HepG2 (cell line): Measurements from ENCODE around the gene FCER1A. TPM values are rescaled to one million over a fixed set of nuclear protein-coding genes. Genes with fewer than 3 reads are reported as not detected.

ENCODE experiments used
- ATAC-seq: fragments of 200-7000 bp; cut with Tn5 transposase; 3 replicates; pipeline ENCODE4 v1.9.1; 2020; ENCODE audit warnings: mild to moderate bottlenecking, moderate library complexity
- BruUV-seq: library from RNA; stranded (reverse); fragments of 400-500 nt; replicated peaks from 2 replicates; lab custom pipeline; 2021; lab: Mats Ljungman, UMichigan
- CTCF ChIA-PET: fragments of 300-600 bp; formaldehyde crosslinking; extraction: SDS; loops from one replicate; lab custom pipeline; 2021; ENCODE audit warnings: low total read pairs, inconsistent platforms, low intra/inter-chr PET ratio; lab: Yijun Ruan, JAX
- POLR2A ChIA-PET: fragments of 350-600 bp; sonication (Branson Sonifier 250); formaldehyde crosslinking; loops from one replicate; lab custom pipeline; 2020; ENCODE audit warnings: antibody characterized with exemption, inconsistent platforms; lab: Yijun Ruan, JAX
- DNase-seq: peaks from one replicate; pipeline ENCODE4 v3.0.0-alpha.2; 2015; ENCODE audit warnings: low spot score
- FAIRE-seq: peaks from 3 replicates; lab custom pipeline; 2011; peaks lifted over from hg19 to GRCh38; lab: Jason Lieb, UNC
- H2AFZ ChIP-seq: one replicate; pipeline ENCODE4 v1.6.1; 2011; ENCODE audit warnings: low read length, inconsistent platforms
- H3K27ac ChIP-seq: fragments of 300-600 bp; 3 replicates; pipeline ENCODE4 v1.8.0; 2011; ENCODE audit warnings: mixed run types, mild to moderate bottlenecking, mixed read lengths, low read length, inconsistent platforms; ENCODE audit not compliant: insufficient read depth; ENCODE audit errors: extremely low read length
- H3K27me3 ChIP-seq, 2 experiments: fragments of 200-600 bp in 1 of 2; 2 replicates in 1 of 2; 3 replicates in 1 of 2; pipeline versions ENCODE4 v1.6.0 to v1.8.0; 2011; ENCODE audit warnings: low read length in 2 of 2, mild to moderate bottlenecking in 2 of 2, moderate library complexity in 2 of 2, inconsistent platforms in 1 of 2; ENCODE audit not compliant: insufficient read depth in 2 of 2, control insufficient read depth in 1 of 2
- H3K36me3 ChIP-seq, 2 experiments: fragments of 200-600 bp in 1 of 2; replicated peaks in 1 of 2; 2 replicates in 1 of 2; 3 replicates in 1 of 2; pipeline versions ENCODE4 v1.5.1 to v1.8.0; 2011; ENCODE audit warnings: low read length in 2 of 2, inconsistent platforms in 1 of 2; ENCODE audit not compliant: insufficient read depth in 2 of 2, control insufficient read depth in 1 of 2
- H3K4me1 ChIP-seq: 2 replicates; pipeline ENCODE4 v1.5.1; 2012; ENCODE audit warnings: low read length, inconsistent platforms; ENCODE audit not compliant: insufficient read depth
- H3K4me2 ChIP-seq: 2 replicates; pipeline ENCODE4 v1.6.0; 2011; ENCODE audit warnings: low read depth, low read length, inconsistent platforms
- H3K4me3 ChIP-seq, 3 experiments: fragments of 200-600 bp in 1 of 3; sonication (generic), shearing (Covaris generic) in 1 of 3; replicated peaks in 1 of 3; 2 replicates each; pipeline ENCODE4 v1.5.1; 2011 to 2016; ENCODE audit warnings: low read length in 3 of 3, inconsistent platforms in 2 of 3, low read depth in 2 of 3, mild to moderate bottlenecking in 2 of 3, control low read depth in 1 of 3, mixed read lengths in 1 of 3; ENCODE audit not compliant: insufficient read depth in 1 of 3
- H3K79me2 ChIP-seq: one replicate; pipeline ENCODE4 v1.6.1; 2011; ENCODE audit warnings: low read length, inconsistent platforms; ENCODE audit not compliant: insufficient read depth
- H3K9ac ChIP-seq: 2 replicates; pipeline ENCODE4 v1.6.0; 2011; ENCODE audit warnings: mild to moderate bottlenecking, low read depth, low read length, inconsistent platforms; ENCODE audit not compliant: insufficient read depth
- H3K9me3 ChIP-seq: 2 replicates; pipeline ENCODE4 v1.5.1; 2012; ENCODE audit warnings: mild to moderate bottlenecking, low read length
- H4K20me1 ChIP-seq: 2 replicates; pipeline ENCODE4 v1.6.0; 2011; ENCODE audit warnings: inconsistent platforms, mild to moderate bottlenecking, low read length, moderate library complexity; ENCODE audit not compliant: insufficient read depth
- AKNA ChIP-seq: sonication (generic); formaldehyde crosslinking; IDR thresholded peaks from 2 replicates; pipeline ENCODE4 v1.4.0; 2020; ENCODE audit warnings: missing genetic modification reagents, borderline replicate concordance
- ARNT2 ChIP-seq: sonication (generic); formaldehyde crosslinking; IDR thresholded peaks from 2 replicates; pipeline ENCODE4 v1.8.0; 2022; ENCODE audit warnings: mild to moderate bottlenecking, low read depth, missing genetic modification reagents, moderate library complexity
- ETV5 ChIP-seq: IDR thresholded peaks from 2 replicates; pipeline ENCODE4 v1.6.1; 2018; ENCODE audit warnings: missing biosample characterization, missing genetic modification reagents, inconsistent platforms, borderline replicate concordance
- NFKB2 ChIP-seq: sonication (generic); formaldehyde crosslinking; IDR thresholded peaks from 2 replicates; pipeline ENCODE4 v1.4.0; 2020; ENCODE audit warnings: missing genetic modification reagents, borderline replicate concordance
- NRL ChIP-seq: sonication (generic); formaldehyde crosslinking; IDR thresholded peaks from 2 replicates; pipeline ENCODE4 v1.5.0; 2020; ENCODE audit warnings: missing genetic modification reagents, mild to moderate bottlenecking, moderate library complexity, borderline replicate concordance
- ZBED4 ChIP-seq: sonication (generic); formaldehyde crosslinking; IDR thresholded peaks from 2 replicates; pipeline ENCODE4 v1.4.0; 2020; ENCODE audit warnings: missing genetic modification reagents, borderline replicate concordance
- ZNF235 ChIP-seq: sonication (generic); formaldehyde crosslinking; IDR thresholded peaks from 2 replicates; pipeline ENCODE4 v1.8.1; 2023; ENCODE audit warnings: mild to moderate bottlenecking, missing genetic modification reagents, borderline replicate concordance
- ZNF256 ChIP-seq: sonication (generic); formaldehyde crosslinking; conservative IDR thresholded peaks from 2 replicates; pipeline ENCODE4 v1.4.0; 2020; ENCODE audit warnings: missing genetic modification reagents
- ZNF589 ChIP-seq: sonication (generic); formaldehyde crosslinking; conservative IDR thresholded peaks from 2 replicates; pipeline ENCODE4 v1.8.0; 2022; ENCODE audit warnings: mild to moderate bottlenecking, moderate library complexity, missing genetic modification reagents
- ZNF709 ChIP-seq: sonication (generic); formaldehyde crosslinking; IDR thresholded peaks from 2 replicates; pipeline ENCODE4 v1.5.0; 2020; ENCODE audit warnings: mild to moderate bottlenecking, missing genetic modification reagents
- WGBS: methylation state at CpG from one replicate; pipeline ENCODE4 v1.1.6; 2017; ENCODE audit warnings: low lambda C conversion rate; 5-methylcytosine and 5-hydroxymethylcytosine counted together
- in situ Hi-C: cut with HindIII; loops from 2 replicates; pipeline ENCODE4 v1.10.0; 2017; ENCODE audit warnings: low pct_unique_long_range_greater_than_20kb; ENCODE audit not compliant: extremely low pct_ligation_motif_present
- intact Hi-C: fragments of 100-400 bp; cut with micrococcal nuclease; formaldehyde crosslinking; loops from one replicate; pipeline ENCODE4 v1.10.0; 2022; ENCODE audit not compliant: unreplicated experiment
- polyA plus RNA-seq, 8 experiments: library from polyadenylated mRNA; depleted of rRNA in 3 of 8; stranded (reverse) in 7 of 8; unstranded in 1 of 8; fragments of >200 nt; fragmentation: Illumina TruSeq in 4 of 8; extraction: Trizol in 4 of 8; gene quantifications; 2 replicates each; pipeline versions ENCODE4 v1.2.1 to v1.2.3, GENCODE V29; 2011 to 2016; ENCODE audit warnings: low read depth in 4 of 8, missing spikeins in 1 of 8, mixed read lengths in 1 of 8; ENCODE audit not compliant: insufficient read depth in 1 of 8
- total RNA-seq, 5 experiments: library from RNA; depleted of rRNA; stranded (reverse); fragments of >200 nt; fragmentation: Illumina TruSeq; extraction: Trizol; gene quantifications; 2 replicates each; pipeline ENCODE4 v1.2.3, GENCODE V29; 2016; ENCODE audit warnings: low read depth in 1 of 5

FCER1A gene
- total and polyA plus RNA-seq, 2 of the 13 experiments (the other 11 are each of a cell fraction or from before 2014, with no cell fraction given), result not detected

GRCh38 chr1:159300146-159300545 lies 2.0 kb upstream of the FCER1A start:
- TF ChIP-seq ETV5 (CRISPR knock-in tag) (no peak), NFKB2 (CRISPR knock-in tag) (no peak), ZNF235 (CRISPR knock-in tag) (no peak), ZBED4 (CRISPR knock-in tag) (no peak), NRL (CRISPR knock-in tag) (no peak), ZNF589 (no peak), ZNF709 (CRISPR knock-in tag) (no peak), ZNF256 (no peak), AKNA (CRISPR knock-in tag) (no peak), ARNT2 (CRISPR knock-in tag) (no peak)
- TF ChIP-seq, all 625 proteins: peak for 0
- ATAC-seq, result no peak
- no peaks in the 10 kb centered on the region for H3K4me1 ChIP-seq
- no peaks in the 10 kb centered on the region for H3K79me2 ChIP-seq
- H4K20me1 ChIP-seq, result no peaks in the 10 kb centered on the region
- no peak overlapping the region for H3K9ac ChIP-seq
- 0 out of 2 replicates have a peak, but pooled peaks cover 4% of the 10 kb centered on the region for H3K9me3 ChIP-seq
- ChIA-PET CTCF (no interaction called here), POLR2A (no interaction called here)
- H3K4me3 ChIP-seq, result no peak overlapping the region
- FAIRE-seq, result no peak
- DNase-seq, result no peak
- no peaks in the 10 kb centered on the region for H3K36me3 ChIP-seq
- in situ Hi-C loops (no loop called here), intact Hi-C loops (no loop called here)
- no TSS peak for BruUV-seq
- H3K4me2 ChIP-seq, result no peak overlapping the region
- no peak overlapping the region for H2AFZ ChIP-seq
- no peak overlapping the region for H3K27ac ChIP-seq
- 1% methylated on average over 4 of the region's 4 CpGs for WGBS
- H3K27me3 ChIP-seq, result no peaks in the 10 kb centered on the region
